ENCODE measurements around the gene TUG1. TPM values are rescaled to one million over a fixed set of nuclear protein-coding genes. Genes with fewer than 3 reads are reported as not detected.

TUG1 gene
- 29.5 and 39.3 TPM in 2 replicates for total RNA-seq (2014; rRNA removed)
- 16.9 TPM for polyA plus RNA-seq (2012)

- DNase-seq (ENCODE audit: low read depth), result peak; percentile 97
Measured at GRCh38 chr22:30968924-30969531, at the start of gene TUG1. Gene TUG1, plus strand, starts transcription at chr22:30969265.

- DNase-seq (ENCODE audit: low read depth), result no peak
Measured at GRCh38 chr22:30919973-30920372, 49.1 kb upstream of the TUG1 start.

- peak; percentile 59 for DNase-seq (ENCODE audit: low read depth)
Measured at GRCh38 chr22:30920407-30920806, 48.7 kb upstream of the TUG1 start.

GRCh38 chr22:30921108-30921507, 48.0 kb upstream of the TUG1 start:
- peak; percentile 8 for DNase-seq (ENCODE audit: low read depth)

GRCh38 chr22:30922151-30922611, 46.9 kb upstream of the TUG1 start:
- no peak for DNase-seq (ENCODE audit: low read depth)

GRCh38 chr22:30923168-30923900, 45.7 kb upstream of the TUG1 start:
- no peak for DNase-seq (ENCODE audit: low read depth)

- DNase-seq (ENCODE audit: low read depth), result no peak
Measured at GRCh38 chr22:30925667-30926066, 43.4 kb upstream of the TUG1 start.

- DNase-seq (ENCODE audit: low read depth), result no peak
Measured at GRCh38 chr22:30926706-30927105, 42.4 kb upstream of the TUG1 start.

GRCh38 chr22:30927806-30928205, 41.3 kb upstream of the TUG1 start:
- no peak for DNase-seq (ENCODE audit: low read depth)

- DNase-seq (ENCODE audit: low read depth), result no peak
Measured at GRCh38 chr22:30928401-30928800, 40.7 kb upstream of the TUG1 start.

- no peak for DNase-seq (ENCODE audit: low read depth)
Measured at GRCh38 chr22:30930228-30930627, 38.8 kb upstream of the TUG1 start.

- DNase-seq (ENCODE audit: low read depth), result peak; percentile 15
Measured at GRCh38 chr22:30931541-30932300, 37.3 kb upstream of the TUG1 start.

- DNase-seq (ENCODE audit: low read depth), result no peak
Measured at GRCh38 chr22:30932661-30933060, 36.4 kb upstream of the TUG1 start.

- no peak for DNase-seq (ENCODE audit: low read depth)
Measured at GRCh38 chr22:30933457-30933856, 35.6 kb upstream of the TUG1 start.

- DNase-seq (ENCODE audit: low read depth), result no peak
Measured at GRCh38 chr22:30934053-30934452, 35.0 kb upstream of the TUG1 start.

GRCh38 chr22:30940685-30941362, 28.2 kb upstream of the TUG1 start:
- DNase-seq (ENCODE audit: low read depth), result no peak

GRCh38 chr22:30941363-30941740, 27.7 kb upstream of the TUG1 start:
- DNase-seq (ENCODE audit: low read depth), result no peak

GRCh38 chr22:30943368-30943767, 25.7 kb upstream of the TUG1 start:
- DNase-seq (ENCODE audit: low read depth), result no peak

GRCh38 chr22:30944986-30945385, 24.1 kb upstream of the TUG1 start:
- no peak for DNase-seq (ENCODE audit: low read depth)

GRCh38 chr22:30945653-30946052, 23.4 kb upstream of the TUG1 start:
- DNase-seq (ENCODE audit: low read depth), result no peak

- DNase-seq (ENCODE audit: low read depth), result no peak
Measured at GRCh38 chr22:30946354-30946753, 22.7 kb upstream of the TUG1 start.
